Right lobe of liver (tissue), 6 donors: Measurements from ENCODE around the gene CCL8. TPM values are rescaled to one million over a fixed set of nuclear protein-coding genes. Genes with fewer than 3 reads are reported as not detected.

Source experiments
- ATAC-seq, 4 donors: fragments of 200-7000 bp; cut with Tn5 transposase; one replicate each; pipeline ENCODE4 v1.9.1; 2020; ENCODE audit warnings: mild to moderate bottlenecking in 4 of 4, moderate library complexity in 4 of 4
- DNase-seq, 3 donors: peaks; one replicate each; pipeline ENCODE4 v3.0.0-alpha.2; 2020
- H3K27ac ChIP-seq, 3 donors: fragments of 200-600 bp; one replicate each; pipeline ENCODE4 v1.8.0; 2022
- H3K27me3 ChIP-seq, 2 donors: fragments of 200-600 bp; one replicate each; pipeline ENCODE4 v1.8.0; 2022
- H3K36me3 ChIP-seq, 4 donors: fragments of 200-600 bp; sonication (generic) in 1 of 4; one replicate each; pipeline versions ENCODE4 v1.5.1 to v1.8.0; 2017 to 2022; ENCODE audit warnings: control low read depth in 1 of 4
- H3K4me1 ChIP-seq, 4 donors: fragments of 200-600 bp; sonication (generic) in 1 of 4; one replicate each; pipeline versions ENCODE4 v1.5.1 to v1.8.0; 2017 to 2022; ENCODE audit warnings: control low read depth in 1 of 4
- H3K4me3 ChIP-seq, 3 donors: fragments of 200-600 bp; one replicate each; pipeline ENCODE4 v1.8.0; 2022
- H3K9me3 ChIP-seq, 4 donors: fragments of 200-600 bp; sonication (generic) in 1 of 4; one replicate each; pipeline versions ENCODE4 v1.5.1 to v1.8.0; 2017 to 2022; ENCODE audit warnings: control low read depth in 1 of 4
- POLR2A ChIP-seq: fragments of 450-650 bp; IDR thresholded peaks from one replicate; pipeline ENCODE4 v1.6.1; 2017; ENCODE audit warnings: antibody characterized with exemption, mild to moderate bottlenecking
- WGBS: methylation state at CpG from one replicate; pipeline ENCODE4 v1.1.6; 2018; ENCODE audit warnings: low coverage, low lambda C conversion rate; ENCODE audit not compliant: insufficient coverage; ENCODE audit errors: missing lambda C conversion rate; 5-methylcytosine and 5-hydroxymethylcytosine counted together
- intact Hi-C, 2 donors: fragments of 100-400 bp; cut with DNase I; formaldehyde crosslinking; loops; one replicate each; pipeline versions ENCODE4 v1.11.2 to v1.14.1; 2022
- long read RNA-seq: library from polyadenylated mRNA; unstranded; transcript quantifications from one replicate; pipeline ENCODE4 v2.0.0, GENCODE V29; 2019
- total RNA-seq, 6 experiments: library from RNA; depleted of rRNA in 2 of 6; stranded (reverse); fragments of >200 nt in 2 of 6; fragmentation: NEBNext Ultra II Directional in 3 of 6; extraction: Animal tissue kit (Norgen Biotek cat#: 25700) in 3 of 6; gene quantifications; one replicate each; pipeline versions ENCODE4 v1.1.0 to v1.2.4, GENCODE V29; 2016 to 2023
- TF ChIP-seq, protein P1 (sequence below), 4 donors: fragments of 200-600 bp in 3 of 4; fragments of 450-650 bp in 1 of 4; IDR thresholded peaks; one replicate each; pipeline versions ENCODE4 v1.5.1 to v1.8.0; 2016 to 2022; ENCODE audit warnings: antibody characterized with exemption in 4 of 4, mild to moderate bottlenecking in 2 of 4
- donor health status: DM: no; HTN: yes; CAD: no.
- donor health status: DM: no; HTN: no; CAD: no.
- donor health status: DM: no; HTN: no; CAD: no.
- donor health status: DM: no; HTN: yes; CAD: no.
- donor health status: DM: no; HTN: yes; CAD: no.

CCL8 gene
- total RNA-seq, result under 1 TPM in 1 of 6 experiments, not detected in 5; 0.69 TPM
- long read RNA-seq, result 0 reads

DNA sequence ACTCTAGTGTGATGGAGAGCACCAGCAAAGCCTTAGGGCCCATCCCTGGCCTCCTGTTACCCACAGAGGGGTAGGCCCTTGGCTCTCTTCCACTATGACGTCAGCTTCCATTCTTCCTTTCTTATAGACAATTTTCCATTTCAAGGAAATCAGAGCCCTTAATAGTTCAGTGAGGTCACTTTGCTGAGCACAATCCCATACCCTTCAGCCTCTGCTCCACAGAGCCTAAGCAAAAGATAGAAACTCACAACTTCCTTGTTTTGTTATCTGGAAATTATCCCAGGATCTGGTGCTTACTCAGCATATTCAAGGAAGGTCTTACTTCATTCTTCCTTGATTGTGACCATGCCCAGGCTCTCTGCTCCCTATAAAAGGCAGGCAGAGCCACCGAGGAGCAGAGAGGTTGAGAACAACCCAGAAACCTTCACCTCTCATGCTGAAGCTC is at the start of gene CCL8:
TSS of gene CCL8 (plus strand) at position 397 of the 445 bp plus-strand sequence. CDS start 67 bp downstream, outside the sequence.
- Histone ChIP-seq H3K4me1 (no peaks in the 10 kb centered on the region), H3K4me3 (no peak within 1 kb of the TSS), H3K27ac (no peak within 1 kb of the TSS), H3K27me3 (no peaks in the 10 kb centered on the region), H3K9me3 (no peaks in the 10 kb centered on the region), H3K36me3 (no peaks in the 10 kb centered on the region)
- TF ChIP-seq POLR2A, result no peak
- TF ChIP-seq, protein P1, sequence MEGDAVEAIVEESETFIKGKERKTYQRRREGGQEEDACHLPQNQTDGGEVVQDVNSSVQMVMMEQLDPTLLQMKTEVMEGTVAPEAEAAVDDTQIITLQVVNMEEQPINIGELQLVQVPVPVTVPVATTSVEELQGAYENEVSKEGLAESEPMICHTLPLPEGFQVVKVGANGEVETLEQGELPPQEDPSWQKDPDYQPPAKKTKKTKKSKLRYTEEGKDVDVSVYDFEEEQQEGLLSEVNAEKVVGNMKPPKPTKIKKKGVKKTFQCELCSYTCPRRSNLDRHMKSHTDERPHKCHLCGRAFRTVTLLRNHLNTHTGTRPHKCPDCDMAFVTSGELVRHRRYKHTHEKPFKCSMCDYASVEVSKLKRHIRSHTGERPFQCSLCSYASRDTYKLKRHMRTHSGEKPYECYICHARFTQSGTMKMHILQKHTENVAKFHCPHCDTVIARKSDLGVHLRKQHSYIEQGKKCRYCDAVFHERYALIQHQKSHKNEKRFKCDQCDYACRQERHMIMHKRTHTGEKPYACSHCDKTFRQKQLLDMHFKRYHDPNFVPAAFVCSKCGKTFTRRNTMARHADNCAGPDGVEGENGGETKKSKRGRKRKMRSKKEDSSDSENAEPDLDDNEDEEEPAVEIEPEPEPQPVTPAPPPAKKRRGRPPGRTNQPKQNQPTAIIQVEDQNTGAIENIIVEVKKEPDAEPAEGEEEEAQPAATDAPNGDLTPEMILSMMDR (IDR thresholded peaks at IDR 0.05), result no peak
- DNase-seq, result no peak
- 17% methylated on average over 1 of the region's 2 CpGs for WGBS
- ATAC-seq, result peak in 2 of 4 donors; percentile 37 to 68
- intact Hi-C loops, result no loop called here

DNA sequence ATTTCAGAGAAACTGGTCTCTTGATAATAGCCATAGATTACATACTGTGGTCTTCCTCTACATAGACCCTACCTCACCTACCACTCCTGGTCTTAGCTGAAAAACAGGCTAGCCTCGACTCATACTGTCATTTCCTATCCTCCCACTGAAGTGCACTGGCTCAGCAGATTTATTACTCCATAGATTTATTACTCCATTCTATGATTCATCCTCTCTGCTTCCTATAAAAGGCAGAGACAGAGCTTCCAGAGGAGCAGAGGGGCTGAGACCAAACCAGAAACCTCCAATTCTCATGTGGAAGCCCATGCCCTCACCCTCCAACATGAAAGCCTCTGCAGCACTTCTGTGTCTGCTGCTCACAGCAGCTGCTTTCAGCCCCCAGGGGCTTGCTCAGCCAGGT is 49.3 kb upstream of the CCL8 start, which contains the start of gene CCL7:
TSS of gene CCL7 (plus strand) at position 253 of the 400 bp plus-strand sequence. CDS start at position 323, 70 bp downstream.
- H3K9me3 ChIP-seq, result no peaks in the 10 kb centered on the region
- TF ChIP-seq POLR2A, result no peak
- TF ChIP-seq, protein P1 (IDR thresholded peaks at IDR 0.05), result no peak
- H3K4me1 ChIP-seq, result no peaks in the 10 kb centered on the region
- no peaks in the 10 kb centered on the region for H3K27me3 ChIP-seq
- ATAC-seq (no peak), DNase-seq (no peak)
- no peak within 1 kb of the TSS for H3K27ac ChIP-seq
- WGBS, result 6% methylated on average over 1 of the region's 1 CpG
- no peaks in the 10 kb centered on the region for H3K36me3 ChIP-seq
- no peak within 1 kb of the TSS for H3K4me3 ChIP-seq
- intact Hi-C loops, result no loop called here

DNA sequence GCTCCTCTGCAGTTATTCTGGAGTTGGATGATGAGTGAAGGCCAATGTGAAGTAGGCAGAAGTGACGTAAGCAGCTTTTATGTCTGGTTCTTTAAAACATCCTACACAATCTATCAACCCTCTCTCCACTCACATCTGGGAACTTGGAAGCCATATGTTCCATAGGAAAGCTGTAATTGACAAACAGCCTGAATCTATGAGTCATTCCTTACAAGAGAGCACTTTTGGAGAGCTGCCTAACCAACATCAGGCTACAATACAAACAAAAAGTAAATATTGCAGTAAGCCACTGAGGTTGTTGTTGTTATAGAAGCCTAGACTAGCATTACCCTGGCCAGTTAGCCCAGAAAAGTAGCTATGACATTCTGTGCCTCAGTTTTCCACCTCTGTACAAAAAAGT is 43.4 kb upstream of the CCL8 start:
- DNase-seq (no peak), ATAC-seq (peak in 1 of 4 donors; percentile 39)
- no peaks in the 10 kb centered on the region for H3K4me1 ChIP-seq
- H3K27ac ChIP-seq, result no peak overlapping the region
- H3K27me3 ChIP-seq, result no peaks in the 10 kb centered on the region
- H3K36me3 ChIP-seq, result no peaks in the 10 kb centered on the region
- no peaks in the 10 kb centered on the region for H3K9me3 ChIP-seq
- TF ChIP-seq POLR2A, result no peak
- TF ChIP-seq, protein P1 (IDR thresholded peaks at IDR 0.05), result no peak
- 36% methylated on average over 1 of the region's 1 CpG for WGBS
- intact Hi-C loops, result no loop called here
- H3K4me3 ChIP-seq, result no peak overlapping the region

DNA sequence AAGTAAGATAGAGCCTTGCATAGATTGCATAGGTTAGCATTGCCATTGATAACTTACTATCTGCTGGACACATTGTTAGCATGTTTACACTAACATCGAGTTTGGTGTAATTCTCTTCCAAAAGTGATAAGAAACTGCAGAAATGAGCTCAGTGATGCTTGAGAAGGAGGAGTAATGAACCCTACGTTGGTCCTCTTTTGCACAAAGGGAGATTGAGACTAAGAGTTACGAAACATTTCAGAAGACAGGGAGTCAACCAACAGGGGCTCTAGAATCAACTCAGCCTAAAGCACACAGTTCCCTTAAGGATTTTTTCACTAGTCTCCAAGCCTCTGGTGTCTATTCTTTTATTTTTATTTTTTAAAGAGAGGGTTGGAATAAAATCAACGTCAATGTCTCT is 42.4 kb upstream of the CCL8 start:
- TF ChIP-seq, protein P1 (IDR thresholded peaks at IDR 0.05), result no peak
- no peak for TF ChIP-seq POLR2A
- H3K4me3 ChIP-seq, result no peak overlapping the region
- H3K9me3 ChIP-seq, result no peaks in the 10 kb centered on the region
- ATAC-seq, result no peak
- no peak overlapping the region for H3K27ac ChIP-seq
- no peaks in the 10 kb centered on the region for H3K27me3 ChIP-seq
- WGBS, result 30% methylated on average over 4 of the region's 4 CpGs
- intact Hi-C loops, result no loop called here
- no peaks in the 10 kb centered on the region for H3K4me1 ChIP-seq
- H3K36me3 ChIP-seq, result no peaks in the 10 kb centered on the region
- no peak for DNase-seq

DNA sequence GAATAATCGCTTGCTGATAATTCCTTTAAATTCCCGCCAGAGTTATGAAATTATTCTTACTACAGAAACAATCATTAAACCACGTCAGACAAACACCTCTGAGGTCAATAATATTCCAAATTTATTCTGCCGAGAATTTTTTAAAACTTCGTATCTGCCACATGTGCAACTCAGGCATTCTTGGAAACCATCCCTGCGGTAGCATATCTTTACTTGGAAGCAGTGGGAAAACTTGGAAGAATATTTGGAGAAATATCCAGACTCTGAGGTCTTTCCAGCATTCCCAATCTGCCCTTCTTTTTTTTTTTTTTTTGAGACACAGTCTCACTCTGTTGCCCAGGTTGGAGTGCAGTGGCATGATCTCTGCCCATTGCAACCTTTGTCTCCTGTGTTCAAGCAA is 35.7 kb upstream of the CCL8 start:
- no peaks in the 10 kb centered on the region for H3K9me3 ChIP-seq
- 65% methylated on average over 6 of the region's 6 CpGs for WGBS

More for the DNA sequence above, 35.7 kb upstream of the CCL8 start:
- H3K4me1 ChIP-seq, result no peaks in the 10 kb centered on the region
- no peaks in the 10 kb centered on the region for H3K27me3 ChIP-seq
- TF ChIP-seq POLR2A, result no peak
- no peaks in the 10 kb centered on the region for H3K36me3 ChIP-seq
- DNase-seq (no peak), ATAC-seq (no peak)
- no peak overlapping the region for H3K4me3 ChIP-seq
- H3K27ac ChIP-seq, result no peak overlapping the region
- intact Hi-C loops, result no loop called here
